ENCODE measurements around the gene CIAO3.
A peak's percentile ranks its signal among the peaks of the same experiment; 100 is the strongest.
"Not testable (repeated sequence)": the region's sequence is repeated elsewhere in the genome, so short reads cannot be mapped to it uniquely, and the experiment has no call there.

The CIAO3 gene

DNA sequence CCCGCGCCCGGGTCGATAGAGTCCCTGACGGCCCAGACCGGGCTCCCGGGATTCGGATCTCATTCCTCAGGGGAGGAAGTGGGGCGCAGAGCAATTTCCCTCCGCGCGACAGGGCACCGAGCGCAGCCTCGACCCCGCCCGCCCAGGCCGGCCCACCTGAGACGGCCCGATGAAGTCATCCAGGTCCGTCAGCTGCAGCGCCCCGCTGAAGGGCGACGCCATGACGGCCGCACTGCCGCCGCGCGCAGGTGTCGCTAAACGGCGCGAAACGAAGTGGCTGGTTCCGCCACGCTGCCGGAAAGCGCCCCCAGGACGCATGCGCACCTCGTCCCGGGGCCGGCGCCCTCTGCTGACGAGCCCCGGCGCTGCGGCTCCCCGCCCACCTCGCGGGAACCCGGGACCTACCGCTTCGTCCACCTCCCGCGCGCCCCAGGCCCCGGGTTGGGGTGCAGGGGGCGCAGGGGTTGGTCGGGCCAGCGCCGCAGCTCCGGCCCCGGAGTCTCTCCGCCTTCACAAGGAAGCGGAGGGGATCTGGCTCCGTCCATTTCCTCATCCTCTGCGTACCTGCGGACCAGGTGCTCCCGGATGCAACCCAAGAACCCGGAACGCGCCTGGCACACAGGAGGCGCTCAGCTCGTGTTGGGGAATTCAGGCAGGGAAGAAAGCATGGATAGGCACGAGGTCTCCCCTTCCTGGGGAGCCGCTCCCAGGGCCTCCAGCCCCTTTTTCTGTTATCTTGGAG, at the start of gene CIAO3:
Gene CIAO3, minus strand, starts transcription at position 234 of the 742 bp plus-strand sequence. Its CDS starts 12 bp downstream, at position 222.
- DNase-seq, result peak; percentile 83

DNA sequence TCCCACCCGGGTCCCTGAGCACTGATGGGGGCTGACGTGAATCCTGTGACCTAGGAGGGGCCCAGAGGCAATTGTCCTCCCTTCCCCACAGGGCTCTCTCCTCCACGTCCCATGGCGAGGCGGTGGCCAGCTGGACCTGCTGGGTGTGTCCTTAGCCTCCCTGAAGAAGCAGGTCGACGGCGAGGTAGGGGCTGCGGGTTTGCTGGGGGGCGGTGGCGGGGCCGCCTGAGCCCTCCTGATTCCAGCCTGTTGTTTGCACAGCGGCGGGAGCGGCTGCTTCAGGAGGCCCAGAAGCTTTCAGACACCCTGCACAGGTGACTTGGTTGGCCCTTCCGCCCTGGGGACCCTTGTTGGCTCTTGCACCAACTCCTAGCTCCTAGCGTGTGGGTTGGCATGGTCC, 49.3 kb upstream of the CIAO3 start:
- DNase-seq, result no peak

DNA sequence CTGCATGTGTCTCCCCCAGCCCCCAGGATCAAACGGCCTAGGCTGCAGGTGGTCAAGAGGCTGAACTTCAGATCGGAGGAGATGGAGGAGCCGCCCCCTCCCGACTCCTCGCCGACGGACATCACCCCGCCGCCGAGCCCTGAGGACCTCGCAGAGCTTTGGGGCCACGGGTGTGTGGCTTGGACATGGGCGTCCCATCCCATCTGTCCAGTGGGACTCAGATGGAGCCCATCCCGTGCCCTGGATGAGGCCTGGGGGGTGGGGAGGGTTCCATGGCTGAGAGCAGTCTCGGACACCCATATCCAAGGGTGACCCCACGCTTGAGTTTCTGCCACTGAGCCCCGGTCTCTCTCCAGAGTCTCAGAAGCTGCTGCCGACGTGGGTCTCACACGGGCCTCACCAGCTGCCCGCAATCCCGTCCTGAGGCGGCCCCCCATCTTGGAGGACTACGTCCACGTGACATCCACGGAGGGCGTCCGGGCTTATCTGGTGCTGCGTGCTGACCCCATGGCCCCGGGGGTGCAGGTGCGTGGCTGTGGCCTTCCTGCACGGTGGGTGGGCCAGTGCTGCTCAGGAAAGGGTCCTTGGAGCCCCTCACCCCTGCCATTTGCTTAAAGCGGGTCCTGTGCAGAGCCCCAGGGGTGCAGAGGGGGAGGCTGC, 48.5 kb upstream of the CIAO3 start:
- DNase-seq, result no peak

DNA sequence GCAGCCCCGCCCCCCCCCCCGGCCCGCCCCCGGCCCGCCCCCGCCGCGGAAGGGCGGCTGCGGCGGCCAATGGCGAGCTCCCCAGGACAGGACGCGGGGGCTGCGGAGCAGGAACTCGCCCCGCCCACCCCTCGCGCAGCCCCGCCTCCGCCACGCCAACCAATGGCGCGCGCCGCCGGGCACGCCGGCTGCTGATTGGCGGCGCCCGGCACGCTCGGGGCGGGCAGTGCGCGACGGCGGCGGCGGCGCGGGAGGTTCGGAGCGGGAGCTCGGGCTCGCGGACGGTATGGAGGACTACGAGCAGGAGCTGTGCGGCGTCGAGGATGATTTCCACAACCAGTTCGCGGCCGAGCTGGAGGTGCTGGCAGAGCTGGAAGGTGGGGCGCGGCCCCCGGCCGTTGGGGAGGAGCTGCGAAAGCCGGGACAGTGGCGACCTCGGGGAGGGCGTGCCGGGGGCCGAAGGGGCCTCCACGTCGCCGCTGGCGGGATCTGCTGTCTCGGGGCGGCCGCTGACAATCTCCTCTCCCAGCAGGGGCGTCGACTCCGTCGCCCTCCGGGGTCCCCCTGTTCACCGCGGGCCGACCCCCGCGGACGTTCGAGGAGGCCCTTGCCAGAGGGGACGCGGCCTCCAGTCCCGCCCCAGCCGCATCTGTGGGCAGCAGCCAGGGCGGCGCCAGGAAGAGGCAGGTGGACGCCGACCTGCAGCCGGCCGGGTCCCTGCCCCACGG, 47.8 kb upstream of the CIAO3 start, which contains the start of gene CHTF18:
Gene CHTF18, plus strand, starts transcription at position 222 of the 728 bp plus-strand sequence. Its CDS starts 65 bp downstream, at position 287.
- peak; percentile 86 for DNase-seq

- DNase-seq, result no peak
Observed at GRCh38 chr16:787978-788398, 47.2 kb upstream of the CIAO3 start, which contains the start of gene RPUSD1. TSS of gene RPUSD1 (minus strand) at chr16:788381. CDS start at chr16:787737, 644 bp downstream.

DNA sequence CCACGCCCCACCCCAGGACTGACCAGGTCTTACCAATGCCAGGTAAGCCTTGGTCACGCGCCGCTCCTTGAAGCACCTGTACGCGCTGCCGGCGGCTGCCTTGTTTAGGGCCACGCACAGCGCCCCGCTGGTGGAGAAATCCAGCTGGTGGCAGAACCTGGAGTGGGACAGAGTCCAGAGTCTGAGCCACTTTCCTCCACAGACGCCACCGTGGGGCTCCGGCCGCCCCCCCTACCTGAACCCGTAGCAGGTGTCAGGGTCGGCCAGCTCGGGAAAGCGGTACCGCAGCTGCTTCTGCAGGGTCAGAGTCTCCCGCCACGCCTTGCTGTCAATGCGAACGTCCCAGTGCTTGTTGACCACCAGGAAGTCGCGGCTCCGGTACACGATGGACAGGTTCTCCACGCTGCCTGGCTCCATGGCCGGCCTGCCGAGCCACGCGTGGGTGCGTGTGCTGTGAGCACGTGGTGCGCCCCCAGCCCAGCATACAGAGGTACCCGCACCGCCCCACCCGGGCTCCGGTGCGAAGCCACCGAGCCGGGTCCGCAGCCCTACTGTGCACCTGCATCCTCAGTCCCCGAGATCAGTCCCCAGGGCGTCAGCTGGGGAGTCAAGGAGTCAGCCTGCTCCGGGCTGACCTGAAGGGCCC, 46.6 kb upstream of the CIAO3 start:
- no peak for DNase-seq

DNA sequence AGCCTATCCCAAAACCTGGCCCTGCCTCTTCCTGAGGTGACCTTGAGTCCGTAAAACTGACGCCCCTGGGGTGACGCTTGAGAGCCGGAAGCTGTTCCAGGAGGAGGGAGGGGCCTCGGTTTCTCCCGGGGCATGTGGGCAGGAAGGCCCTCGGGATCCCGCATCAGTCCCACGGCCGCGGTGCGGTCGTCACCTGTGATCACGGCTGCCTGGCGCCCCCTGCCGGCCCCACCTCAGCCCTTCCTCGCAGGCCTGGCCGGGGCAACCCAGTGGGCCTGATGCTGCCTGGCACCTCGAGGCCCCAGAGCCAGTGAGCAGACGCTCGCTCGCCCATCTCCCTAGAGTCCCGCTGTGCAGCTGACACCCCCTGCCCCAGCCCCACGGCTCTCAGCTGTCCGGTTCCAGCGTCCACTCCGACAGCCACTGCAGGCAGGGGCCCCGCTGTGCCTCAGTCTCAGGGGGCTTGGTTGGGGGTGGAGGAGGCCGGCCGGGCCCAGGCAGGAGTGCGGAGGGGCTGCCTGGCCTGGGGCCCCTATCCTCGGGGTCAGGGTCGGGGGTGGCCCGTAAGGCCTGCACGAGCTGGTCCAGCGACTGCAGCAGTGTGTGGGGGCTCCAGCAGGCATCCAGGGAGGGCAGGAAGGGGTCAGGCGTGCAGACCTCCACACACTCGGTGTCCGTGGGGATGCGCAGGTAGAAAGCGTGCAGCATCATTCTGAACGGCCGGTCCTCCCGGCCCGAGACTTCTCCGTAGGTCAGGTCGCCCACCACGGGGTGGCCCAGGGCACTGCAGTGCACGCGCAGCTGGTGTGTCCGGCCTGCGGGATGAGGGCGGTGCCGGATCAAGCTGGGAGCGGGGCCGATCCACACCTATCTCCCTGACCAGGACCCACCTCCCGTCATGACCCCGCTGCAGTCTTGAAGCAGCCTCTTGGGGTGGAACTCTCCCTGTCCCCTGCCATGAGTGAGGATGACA, 45.1 kb upstream of the CIAO3 start:
- DNase-seq, result no peak

- no peak for DNase-seq
Observed at GRCh38 chr16:784431-784830, 43.6 kb upstream of the CIAO3 start.

DNA sequence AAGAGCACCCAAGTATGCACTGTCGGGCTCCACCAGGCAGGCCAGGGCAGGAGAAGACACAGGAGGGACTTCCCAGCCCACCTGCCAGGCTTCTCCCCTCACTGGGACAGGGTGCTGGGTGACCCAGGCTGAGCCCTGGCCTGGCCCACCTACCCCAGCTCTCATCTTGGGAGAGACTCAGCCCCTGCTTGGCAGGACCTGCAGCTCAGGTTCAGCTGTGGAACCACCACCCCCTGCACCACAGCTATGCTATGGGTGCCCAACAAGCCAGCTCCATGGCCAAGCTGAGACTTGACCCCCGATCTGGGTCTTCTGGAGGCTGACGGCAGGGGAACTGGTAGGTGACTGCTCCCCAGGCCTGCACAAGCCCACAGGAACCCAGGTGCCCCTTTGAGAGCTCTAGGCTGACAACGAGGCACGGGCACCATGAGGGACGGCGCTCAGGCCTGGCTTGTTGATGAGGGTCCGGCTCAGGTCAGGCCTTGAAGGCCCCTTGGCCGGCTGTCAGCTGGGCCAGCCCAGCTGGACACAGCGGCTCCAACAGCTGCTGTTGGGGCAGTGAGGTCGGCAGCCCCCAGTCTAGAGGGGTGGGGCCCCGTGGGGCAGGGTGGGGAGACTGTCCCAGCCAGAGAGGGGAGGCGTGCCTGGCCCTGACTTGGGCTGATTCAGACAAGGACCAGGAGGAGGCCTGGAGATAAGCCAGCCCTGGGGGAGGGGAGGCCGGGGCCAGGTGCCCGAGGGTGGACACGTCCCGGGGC, 42.8 kb upstream of the CIAO3 start:
- DNase-seq, result no peak

- no peak for DNase-seq
Observed at GRCh38 chr16:782766-783403, 42.1 kb upstream of the CIAO3 start.

- DNase-seq, result no peak
Observed at GRCh38 chr16:782258-782657, 41.5 kb upstream of the CIAO3 start.

GRCh38 chr16:781346-782010, 40.7 kb upstream of the CIAO3 start:
- DNase-seq, result no peak

DNA sequence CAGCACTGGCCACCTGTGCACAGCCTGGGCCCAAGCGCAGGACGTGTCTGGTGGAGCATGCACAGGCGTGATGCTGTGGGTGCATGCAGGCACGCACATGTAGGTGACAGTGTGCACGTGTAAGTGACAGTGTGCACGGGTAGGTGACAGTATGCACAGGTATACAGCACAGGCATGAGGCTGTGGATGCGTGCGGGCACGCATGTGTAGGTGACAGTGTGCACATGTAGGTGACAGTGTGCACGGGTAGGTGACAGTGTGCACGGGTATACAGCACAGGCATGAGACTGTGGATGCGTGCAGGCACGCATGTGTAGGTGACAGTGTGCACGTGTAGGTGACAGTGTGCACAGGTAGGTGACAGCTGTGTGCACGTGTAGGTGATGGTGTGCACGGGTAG, 39.5 kb upstream of the CIAO3 start:
- no peak for DNase-seq

DNA sequence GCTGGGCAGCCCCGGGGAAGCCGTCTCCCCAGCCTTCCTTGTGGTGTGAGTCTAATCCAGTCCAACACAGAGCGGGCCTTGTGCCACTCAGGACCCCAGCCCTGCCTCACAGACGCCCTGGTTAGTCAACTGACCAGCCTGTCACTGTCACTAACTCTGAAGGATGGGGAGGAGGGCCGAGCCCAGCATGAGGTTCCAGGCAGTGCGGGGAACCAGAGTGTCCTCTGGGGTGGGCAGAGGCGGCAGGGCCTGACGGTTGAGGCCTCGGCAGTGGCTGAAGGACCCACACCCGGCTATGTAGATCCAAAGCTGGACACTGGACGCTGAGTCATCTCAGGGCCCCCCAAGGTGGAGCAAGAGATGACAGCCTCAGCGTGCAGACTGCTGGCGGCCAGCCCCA, 38.8 kb upstream of the CIAO3 start:
- DNase-seq, result no peak

DNA sequence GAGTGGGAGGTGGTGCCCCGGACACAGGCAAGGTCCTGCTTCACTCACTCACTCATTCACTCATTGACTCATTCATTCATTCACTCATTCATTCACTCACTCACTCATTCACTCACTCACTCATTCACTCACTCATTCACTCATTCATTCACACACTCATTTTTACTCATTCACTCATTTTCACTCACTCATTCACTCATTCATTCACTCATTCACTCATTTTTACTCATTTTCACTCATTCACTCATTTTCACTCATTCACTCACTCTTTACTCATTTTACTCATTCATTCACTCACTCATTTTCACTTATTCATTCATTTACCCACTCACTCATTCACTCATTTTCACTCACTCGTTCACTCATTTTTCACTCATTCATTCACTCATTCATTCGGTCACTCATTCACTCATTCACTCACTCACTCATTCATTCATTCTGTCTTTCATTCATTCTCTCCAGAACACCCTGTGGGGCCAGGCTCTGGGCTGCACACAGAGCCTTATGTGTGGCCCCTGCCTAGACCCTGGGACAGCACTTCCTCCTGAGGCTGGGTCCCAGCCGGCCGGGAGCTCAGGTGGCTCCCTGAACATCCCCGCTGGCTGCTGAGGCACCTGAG, 38.2 kb upstream of the CIAO3 start:
- DNase-seq, result no peak

DNA sequence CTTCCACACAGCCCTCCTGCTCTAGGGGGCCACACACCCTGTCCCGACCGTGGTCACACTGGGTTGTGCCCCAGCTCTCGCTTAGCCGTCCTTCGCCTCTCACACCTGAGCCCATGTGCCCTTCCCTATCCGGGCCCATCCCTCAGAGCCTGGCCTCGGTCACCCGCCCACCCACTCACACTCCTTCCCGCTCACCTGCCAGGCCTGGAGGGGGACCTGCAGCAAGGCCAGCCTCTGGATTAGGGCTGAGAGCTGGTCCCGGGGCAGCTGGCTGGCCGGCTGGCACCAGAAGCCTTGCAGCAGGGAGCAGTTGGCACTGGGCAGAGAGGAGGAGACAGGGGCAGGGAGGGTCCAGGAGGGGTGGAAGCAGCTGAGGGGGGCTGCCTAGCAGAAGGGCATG, 37.6 kb upstream of the CIAO3 start:
- DNase-seq, result no peak

DNA sequence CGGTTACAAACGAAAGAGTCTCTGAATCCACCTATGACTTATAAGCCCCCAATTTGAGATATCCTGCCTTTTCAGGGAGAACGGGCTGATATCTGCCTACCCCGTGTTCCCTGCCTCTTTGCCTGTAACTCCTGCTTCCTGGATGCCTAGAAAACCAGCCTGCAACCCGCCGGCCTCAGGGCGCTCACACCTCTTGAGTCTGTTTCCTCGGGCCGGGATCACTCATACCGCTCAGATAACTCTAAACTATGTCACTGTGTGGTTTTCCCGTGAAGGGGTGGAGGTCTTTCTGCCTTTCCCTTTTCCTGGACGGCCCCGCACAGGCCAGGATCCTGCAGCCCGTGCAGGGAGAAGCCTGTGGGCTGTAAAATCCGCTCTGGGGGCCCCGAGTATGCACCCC, 37.0 kb upstream of the CIAO3 start:
- DNase-seq, result no peak

DNA sequence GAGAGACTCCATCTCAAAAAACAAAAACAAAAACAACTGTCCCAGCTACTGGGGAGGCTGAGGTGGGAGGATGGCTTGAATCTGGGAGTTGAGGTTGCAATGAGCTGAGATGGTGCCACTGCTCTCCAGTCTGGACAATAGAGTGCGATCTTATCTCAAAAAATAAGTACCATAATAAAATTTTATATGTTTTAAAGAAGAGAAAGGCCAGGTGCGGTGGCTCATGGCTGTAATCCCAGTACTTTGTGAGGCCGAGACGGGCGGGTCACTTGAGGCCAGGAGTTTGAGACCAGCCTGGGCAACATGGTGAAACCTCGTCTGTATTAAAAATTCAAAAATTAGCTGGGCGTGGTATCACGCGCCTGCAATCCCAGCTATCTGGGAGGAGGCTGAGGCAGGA, 36.0 kb upstream of the CIAO3 start:
- no peak for DNase-seq

DNA sequence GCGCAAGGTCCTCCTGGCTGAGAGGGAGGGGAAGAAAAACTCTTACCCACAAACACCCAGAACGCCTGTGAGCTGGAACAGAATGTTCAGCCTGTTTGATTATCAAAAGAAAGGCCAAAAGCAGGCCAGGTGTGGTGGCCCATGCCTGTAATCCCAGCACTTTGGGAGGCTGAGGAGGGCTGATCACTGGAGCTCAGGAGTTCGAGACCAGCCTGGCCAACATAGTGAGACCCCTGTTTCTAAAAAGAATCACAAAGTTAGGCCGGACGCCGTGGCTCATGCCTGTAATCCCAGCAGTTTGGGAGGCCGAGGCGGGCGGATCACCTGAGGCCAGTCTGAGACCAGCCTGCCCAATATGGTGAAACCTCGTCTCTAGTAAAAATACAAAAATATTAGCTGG, 35.5 kb upstream of the CIAO3 start:
- not testable (repeated sequence) for DNase-seq

All from NK-92 treated with Interleukin-12 subunit alpha and Interleukin-12 subunit beta, amount 100 ng/mL, for 24 hours (cell line).